GM12878 (cell line): ENCODE measurements around the gene FERMT1. TPM values are rescaled to one million over a fixed set of nuclear protein-coding genes. Genes with fewer than 3 reads are reported as not detected.

Experiments used
- ATAC-seq: fragments of 200-7000 bp; cut with Tn5 transposase; 3 replicates; pipeline ENCODE4 v1.9.1; 2020; ENCODE audit warnings: mild to moderate bottlenecking, moderate library complexity
- BruUV-seq: library from RNA; stranded (reverse); fragments of 400-500 nt; replicated peaks from 2 replicates; lab custom pipeline; 2021; lab: Mats Ljungman, UMichigan
- CTCF ChIA-PET: fragments of 300-600 bp; sonication (Branson Sonifier 250); formaldehyde crosslinking; extraction: SDS; loops from one replicate; lab custom pipeline; 2021; ENCODE audit warnings: inconsistent platforms; lab: Yijun Ruan, JAX
- POLR2A ChIA-PET: fragments of 350-600 bp; formaldehyde crosslinking; extraction: SDS; loops from one replicate; lab custom pipeline; 2021; ENCODE audit warnings: inconsistent platforms; lab: Charles Lee
- RAD21 ChIA-PET: fragments of 300-600 bp; sonication (Branson Sonifier 250); formaldehyde crosslinking; loops from one replicate; lab custom pipeline; 2023; ENCODE audit warnings: antibody characterized with exemption; ENCODE audit not compliant: unreplicated experiment; lab: Charles Lee
- SMC1A ChIA-PET: fragments of 300-600 bp; sonication (Branson Sonifier 250); formaldehyde crosslinking; loops from one replicate; lab custom pipeline; 2023; ENCODE audit not compliant: unreplicated experiment, uncharacterized antibody; lab: Charles Lee
- DNase-seq: peaks from one replicate; pipeline ENCODE4 v3.0.0-alpha.2; 2011; ENCODE audit warnings: low read depth, low spot score
- FAIRE-seq: peaks from 3 replicates; lab custom pipeline; 2011; peaks lifted over from hg19 to GRCh38; lab: Jason Lieb, UNC
- H2AFZ ChIP-seq: 2 replicates; pipeline ENCODE4 v1.6.0; 2011; ENCODE audit warnings: low read depth, low read length, control low read depth; ENCODE audit not compliant: control insufficient read depth
- H3K27ac ChIP-seq: 2 replicates; pipeline ENCODE4 v1.5.1; 2011; ENCODE audit warnings: control low read depth; ENCODE audit not compliant: control insufficient read depth, insufficient read depth
- H3K27me3 ChIP-seq, 2 experiments: replicated peaks in 1 of 2; 2 replicates each; pipeline versions ENCODE4 v1.6.0 to v1.6.1; 2011; ENCODE audit warnings: low read length in 1 of 2; ENCODE audit not compliant: control insufficient read depth in 2 of 2, insufficient read depth in 2 of 2
- H3K36me3 ChIP-seq, 2 experiments: 2 replicates each; pipeline ENCODE4 v1.5.1; 2011; ENCODE audit warnings: low read length in 1 of 2; ENCODE audit not compliant: control insufficient read depth in 2 of 2, insufficient read depth in 2 of 2
- H3K4me1 ChIP-seq: 2 replicates; pipeline ENCODE4 v1.6.1; 2011; ENCODE audit warnings: mild to moderate bottlenecking, low read length, moderate library complexity, mixed read lengths; ENCODE audit not compliant: control insufficient read depth, insufficient read depth
- H3K4me2 ChIP-seq: 2 replicates; pipeline ENCODE4 v1.6.0; 2011; ENCODE audit warnings: control low read depth; ENCODE audit not compliant: control insufficient read depth, insufficient read depth
- H3K4me3 ChIP-seq: fragments of 200-600 bp; sonication (generic); 2 replicates; pipeline ENCODE4 v1.5.1; 2016
- H3K79me2 ChIP-seq: 2 replicates; pipeline ENCODE4 v1.6.0; 2011; ENCODE audit warnings: low read length; ENCODE audit not compliant: control insufficient read depth, insufficient read depth
- H3K9ac ChIP-seq: 2 replicates; pipeline ENCODE4 v1.8.0; 2011; ENCODE audit warnings: low read length, control low read depth, mixed read lengths; ENCODE audit not compliant: control insufficient read depth, insufficient read depth
- H3K9me3 ChIP-seq: replicated peaks from 3 replicates; pipeline ENCODE4 v1.5.1; 2011; ENCODE audit warnings: mild to moderate bottlenecking, low read length; ENCODE audit not compliant: control insufficient read depth, insufficient read depth
- H4K20me1 ChIP-seq: 2 replicates; pipeline ENCODE4 v1.6.0; 2011; ENCODE audit not compliant: control insufficient read depth, insufficient read depth
- CEBPB ChIP-seq, 2 experiments: fragments of 150-350 bp in 1 of 2; IDR thresholded peaks; 2 replicates each; pipeline ENCODE4 v1.6.1; 2012 to 2014; ENCODE audit warnings: low read depth in 2 of 2, low read length in 2 of 2, borderline replicate concordance in 1 of 2, inconsistent platforms in 1 of 2
- CREB1 ChIP-seq: IDR thresholded peaks from 2 replicates; pipeline ENCODE4 v1.6.1; 2012; ENCODE audit warnings: low read depth, mild to moderate bottlenecking, inconsistent platforms
- DPF2 ChIP-seq: fragments of 450-650 bp; IDR thresholded peaks from 2 replicates; pipeline ENCODE4 v1.6.1; 2017; ENCODE audit warnings: mild to moderate bottlenecking
- E2F4 ChIP-seq: IDR thresholded peaks from 2 replicates; pipeline ENCODE4 v1.6.1; 2012; ENCODE audit warnings: low read depth, low read length, improper control_type of control experiment
- MLLT1 ChIP-seq: fragments of 450-650 bp; IDR thresholded peaks from 2 replicates; pipeline ENCODE4 v1.6.1; 2016; ENCODE audit warnings: mild to moderate bottlenecking
- NR2C2 ChIP-seq: IDR thresholded peaks from 2 replicates; pipeline ENCODE4 v1.6.1; 2011; ENCODE audit warnings: borderline replicate concordance, low read depth; ENCODE audit not compliant: control insufficient read depth, insufficient read length
- SMC3 ChIP-seq: IDR thresholded peaks from 2 replicates; pipeline ENCODE4 v1.6.1; 2011; ENCODE audit warnings: low read length, improper control_type of control experiment, borderline replicate concordance
- SPI1 ChIP-seq: IDR thresholded peaks from 2 replicates; pipeline ENCODE4 v1.6.1; 2011; ENCODE audit warnings: low read depth, mild to moderate bottlenecking, low read length, moderate library complexity, borderline replicate concordance; ENCODE audit not compliant: insufficient read depth
- SUZ12 ChIP-seq: fragments of 200-600 bp; sonication (generic); IDR thresholded peaks from one replicate; pipeline ENCODE4 v1.6.1; 2018; ENCODE audit warnings: antibody characterized with exemption, mild to moderate bottlenecking; ENCODE audit not compliant: unreplicated experiment
- TAF1 ChIP-seq: IDR thresholded peaks from 2 replicates; pipeline ENCODE4 v1.6.1; 2011; ENCODE audit warnings: mild to moderate bottlenecking, low read depth, low read length, borderline replicate concordance
- TARDBP ChIP-seq: IDR thresholded peaks from 2 replicates; pipeline ENCODE4 v1.6.1; 2016; ENCODE audit warnings: borderline replicate concordance
- WGBS: methylation state at CpG from one replicate; pipeline ENCODE4 v1.1.6; 2016; ENCODE audit warnings: low lambda C conversion rate; ENCODE audit not compliant: insufficient replicate concordance, insufficient coverage; ENCODE audit errors: missing lambda C conversion rate; 5-methylcytosine and 5-hydroxymethylcytosine counted together
- in situ Hi-C: fragments of 300-500 bp; cut with MboI; formaldehyde crosslinking; loops from 9 replicates; pipeline ENCODE4 v1.14.3; 2018; ENCODE audit warnings: mixed read lengths
- intact Hi-C: fragments of 100-400 bp; cut with micrococcal nuclease; formaldehyde crosslinking; loops from one replicate; pipeline ENCODE4 v1.14.2; 2022; ENCODE audit not compliant: unreplicated experiment
- polyA plus RNA-seq, 11 experiments: library from polyadenylated mRNA; depleted of rRNA in 4 of 11; unstranded in 6 of 11; stranded (reverse) in 5 of 11; fragments of >200 nt; fragmentation: Nextera tagmentation in 4 of 11; fragmentation: Illumina TruSeq in 1 of 11; extraction: Ambion mirVana in 4 of 11; extraction: Trizol in 1 of 11; gene quantifications; 1 replicate in 1 of 11; 2 replicates in 10 of 11; pipeline versions ENCODE4 v1.2.1 to v1.2.3, GENCODE V29; 2011 to 2016; ENCODE audit warnings: inconsistent platforms in 2 of 11, missing spikeins in 2 of 11, low read depth in 1 of 11
- total RNA-seq, 4 experiments: library from RNA; depleted of rRNA in 3 of 4; stranded (reverse); fragments of >200 nt in 3 of 4; fragmentation: Illumina TruSeq in 1 of 4; extraction: Trizol in 1 of 4; gene quantifications; 2 replicates each; pipeline versions ENCODE4 v1.2.1 to v1.2.3, GENCODE V29; 2013 to 2021

The FERMT1 gene
- total and polyA plus RNA-seq, 10 of the 15 experiments (the other 5 are each of a cell fraction or from before 2014, with no cell fraction given): 0.04 to 3.1 (median 0.45) TPM

- CTCF ChIA-PET: interaction anchor here (1.8 kb wide), 1 partner anchor 206 kb away, joined by 3 read pairs; no protein-coding TSS in a partner anchor
These were observed 74.4 kb downstream of the FERMT1 start for GRCh38 chr20:6048391-6048790.

More at GRCh38 chr20:6048391-6048790, 74.4 kb downstream of the FERMT1 start:
- intact Hi-C loops: no loop called here
- no peaks in the 10 kb centered on the region for H3K9me3 ChIP-seq
- H3K27me3 ChIP-seq: peaks cover 3 to 9% of the 10 kb centered on the region in 2 experiments; a peak in 3 of 4 replicates
- H4K20me1 ChIP-seq: no peaks in the 10 kb centered on the region
- SMC1A ChIA-PET: no interaction called here
- FAIRE-seq: no peak
- H2AFZ ChIP-seq: no peak overlapping the region
- no peak overlapping the region for H3K27ac ChIP-seq
- POLR2A ChIA-PET: interaction anchor here (1.0 kb wide), 1 partner anchor 41 kb away, joined by 3 read pairs; no protein-coding TSS in a partner anchor
- no peak for DNase-seq
- no peaks in the 10 kb centered on the region for H3K4me1 ChIP-seq
- no peak for ATAC-seq
- TF ChIP-seq DPF2 (no peak), SMC3 (no peak), CEBPB (IDR thresholded peaks at IDR 0.05; ENCODE audit: borderline replicate concordance in 1 of 2, low read depth in 2 of 2, low read length in 2 of 2) (no peak), SPI1 (no peak), TAF1 (no peak), CREB1 (no peak), NR2C2 (no peak), MLLT1 (no peak), SUZ12 (no peak), TARDBP (no peak), E2F4 (no peak)
- TF ChIP-seq, all 136 proteins: peak for 0
- H3K79me2 ChIP-seq: no peaks in the 10 kb centered on the region
- no peak overlapping the region for H3K4me3 ChIP-seq
- RAD21 ChIA-PET: no interaction called here
- no peak overlapping the region for H3K4me2 ChIP-seq
- in situ Hi-C loops: no loop called here
- BruUV-seq: no TSS peak
- WGBS: 24% methylated on average over 3 of the region's 3 CpGs
- no peaks in the 10 kb centered on the region for H3K36me3 ChIP-seq
- H3K9ac ChIP-seq: no peak overlapping the region
